Panc1 (cell line): ENCODE data around the gene PPP1R1B. TPM values are rescaled to one million over a fixed set of nuclear protein-coding genes. Genes with fewer than 3 reads are reported as not detected.

Experiments used
- ATAC-seq: fragments of 200-7000 bp; cut with Tn5 transposase; 2 replicates; pipeline ENCODE4 v1.9.1; 2020; ENCODE audit warnings: mild to moderate bottlenecking, moderate library complexity
- BruUV-seq: library from RNA; stranded (reverse); fragments of 400-500 nt; replicated peaks from 2 replicates; lab custom pipeline; 2021; lab: Mats Ljungman, UMichigan
- CTCF ChIA-PET: fragments of 300-600 bp; sonication (Branson Sonifier 250); formaldehyde crosslinking; loops from one replicate; lab custom pipeline; 2022; ENCODE audit warnings: antibody characterized with exemption; lab: Charles Lee
- POLR2A ChIA-PET: fragments of 300-600 bp; sonication (Branson Sonifier 250); formaldehyde crosslinking; loops from one replicate; lab custom pipeline; 2022; ENCODE audit warnings: antibody characterized with exemption; lab: Charles Lee
- DNase-seq: peaks from one replicate; pipeline ENCODE4 v3.0.0-alpha.2; 2010; ENCODE audit warnings: low read depth, low spot score
- H3K27ac ChIP-seq: 2 replicates; pipeline ENCODE4 v1.5.1; 2011; ENCODE audit warnings: mild to moderate bottlenecking, low read length, inconsistent platforms
- H3K27me3 ChIP-seq: fragments of 200-500 bp; sonication (Bioruptor generic); 2 replicates; pipeline ENCODE4 v1.6.0; 2014; ENCODE audit warnings: low read length, inconsistent platforms; ENCODE audit not compliant: control insufficient read depth, insufficient read depth
- H3K36me3 ChIP-seq: fragments of 200-500 bp; sonication (Bioruptor generic); 2 replicates; pipeline ENCODE4 v1.5.1; 2014; ENCODE audit warnings: inconsistent platforms, mild to moderate bottlenecking, low read length, moderate library complexity; ENCODE audit not compliant: control insufficient read depth, insufficient read depth
- H3K4me1 ChIP-seq: 2 replicates; pipeline ENCODE4 v1.5.1; 2011; ENCODE audit warnings: inconsistent platforms, mild to moderate bottlenecking, low read length, moderate library complexity; ENCODE audit not compliant: control insufficient read depth, insufficient read depth
- H3K4me3 ChIP-seq, 2 experiments: 2 replicates each; pipeline ENCODE4 v1.5.1; 2011 to 2012; ENCODE audit warnings: low read depth in 2 of 2, low read length in 2 of 2, mild to moderate bottlenecking in 2 of 2, inconsistent platforms in 1 of 2, moderate library complexity in 1 of 2
- H3K9me3 ChIP-seq: fragments of 200-500 bp; sonication (Bioruptor generic); 2 replicates; pipeline ENCODE4 v1.5.1; 2014; ENCODE audit warnings: low read depth, mild to moderate bottlenecking, inconsistent platforms, low read length, moderate library complexity; ENCODE audit not compliant: control insufficient read depth, insufficient read depth
- POLR2AphosphoS5 ChIP-seq: IDR thresholded peaks from 2 replicates; pipeline ENCODE4 v1.6.1; 2012; ENCODE audit warnings: mild to moderate bottlenecking, low read depth, low read length, moderate library complexity
- SIN3A ChIP-seq: IDR thresholded peaks from 2 replicates; pipeline ENCODE4 v1.6.1; 2012; ENCODE audit warnings: low read depth, mild to moderate bottlenecking, low read length, moderate library complexity, borderline replicate concordance; ENCODE audit not compliant: insufficient read depth
- TCF7L2 ChIP-seq: IDR thresholded peaks from 2 replicates; pipeline ENCODE4 v1.6.1; 2011; ENCODE audit warnings: mild to moderate bottlenecking, low read depth, low read length, inconsistent platforms
- in situ Hi-C: cut with HindIII; loops from 2 replicates; pipeline ENCODE4 v1.10.0; 2016; ENCODE audit warnings: low sequenced_read_pairs, low pct_unique_long_range_greater_than_20kb
- intact Hi-C: fragments of 100-400 bp; cut with micrococcal nuclease; formaldehyde crosslinking; loops from one replicate; pipeline ENCODE4 v1.10.0; 2022; ENCODE audit not compliant: unreplicated experiment
- total RNA-seq: library from RNA; stranded (reverse); gene quantifications from one replicate; pipeline ENCODE4 v1.2.1, GENCODE V29; 2021; ENCODE audit not compliant: unreplicated experiment
- TF ChIP-seq, protein P1 (sequence below): fragments of 450-650 bp; IDR thresholded peaks from 2 replicates; pipeline ENCODE4 v1.5.1; 2017; ENCODE audit warnings: mild to moderate bottlenecking
- TF ChIP-seq, protein P2 (sequence below), 2 experiments: IDR thresholded peaks; 2 replicates each; pipeline ENCODE4 v1.6.1; 2011 to 2012; ENCODE audit warnings: low read depth in 2 of 2, control low read depth in 1 of 2, low read length in 1 of 2, mild to moderate bottlenecking in 1 of 2, moderate library complexity in 1 of 2; ENCODE audit not compliant: insufficient read depth in 1 of 2

PPP1R1B gene
- total RNA-seq, 1 experiment from 2014 or later = 45.7 TPM

DNA sequence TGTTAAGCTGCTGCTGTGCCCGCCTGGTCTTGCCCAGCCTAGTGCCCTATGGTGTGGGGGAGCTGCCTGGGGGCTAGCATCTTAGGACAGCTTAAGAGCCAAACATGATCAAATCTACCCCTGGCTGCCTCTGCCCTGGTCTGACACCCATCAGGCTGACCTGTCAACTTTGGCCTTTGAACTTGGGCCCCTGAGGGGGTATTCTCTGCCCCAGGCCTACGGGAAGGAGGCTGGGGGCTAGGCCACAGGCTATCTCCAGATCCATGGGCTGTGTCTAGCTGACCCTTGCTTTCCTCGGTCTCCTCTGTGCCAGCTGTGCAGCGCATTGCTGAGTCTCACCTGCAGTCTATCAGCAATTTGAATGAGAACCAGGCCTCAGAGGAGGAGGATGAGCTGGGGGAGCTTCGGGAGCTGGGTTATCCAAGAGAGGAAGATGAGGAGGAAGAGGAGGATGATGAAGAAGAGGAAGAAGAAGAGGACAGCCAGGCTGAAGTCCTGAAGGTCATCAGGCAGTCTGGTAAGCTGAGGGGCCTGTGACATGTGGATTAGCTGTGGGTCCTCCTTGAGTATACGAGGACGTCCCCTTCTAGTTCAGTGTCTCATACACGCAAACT is 6.9 kb downstream of the PPP1R1B start:
- intact Hi-C loops = no loop called here
- POLR2A ChIA-PET = interaction anchor here (0.6 kb wide), 1 partner anchor 34 kb away, joined by 3 read pairs; no protein-coding TSS in a partner anchor
- Histone ChIP-seq H3K4me1 (peaks cover 49% of the 10 kb centered on the region), H3K4me3 (no peak overlapping the region), H3K27ac (peak overlapping the region; percentile 75), H3K9me3 (no peaks in the 10 kb centered on the region), H3K27me3 (no peaks in the 10 kb centered on the region), H3K36me3 (peaks cover 3% of the 10 kb centered on the region; the same call in 1 of the 2 replicates)
- in situ Hi-C loops = no loop called here
- DNase-seq (no peak), ATAC-seq (no peak)
- no peak for TF ChIP-seq TCF7L2
- TF ChIP-seq, protein P1, sequence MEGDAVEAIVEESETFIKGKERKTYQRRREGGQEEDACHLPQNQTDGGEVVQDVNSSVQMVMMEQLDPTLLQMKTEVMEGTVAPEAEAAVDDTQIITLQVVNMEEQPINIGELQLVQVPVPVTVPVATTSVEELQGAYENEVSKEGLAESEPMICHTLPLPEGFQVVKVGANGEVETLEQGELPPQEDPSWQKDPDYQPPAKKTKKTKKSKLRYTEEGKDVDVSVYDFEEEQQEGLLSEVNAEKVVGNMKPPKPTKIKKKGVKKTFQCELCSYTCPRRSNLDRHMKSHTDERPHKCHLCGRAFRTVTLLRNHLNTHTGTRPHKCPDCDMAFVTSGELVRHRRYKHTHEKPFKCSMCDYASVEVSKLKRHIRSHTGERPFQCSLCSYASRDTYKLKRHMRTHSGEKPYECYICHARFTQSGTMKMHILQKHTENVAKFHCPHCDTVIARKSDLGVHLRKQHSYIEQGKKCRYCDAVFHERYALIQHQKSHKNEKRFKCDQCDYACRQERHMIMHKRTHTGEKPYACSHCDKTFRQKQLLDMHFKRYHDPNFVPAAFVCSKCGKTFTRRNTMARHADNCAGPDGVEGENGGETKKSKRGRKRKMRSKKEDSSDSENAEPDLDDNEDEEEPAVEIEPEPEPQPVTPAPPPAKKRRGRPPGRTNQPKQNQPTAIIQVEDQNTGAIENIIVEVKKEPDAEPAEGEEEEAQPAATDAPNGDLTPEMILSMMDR = no peak
- TF ChIP-seq, protein P2, sequence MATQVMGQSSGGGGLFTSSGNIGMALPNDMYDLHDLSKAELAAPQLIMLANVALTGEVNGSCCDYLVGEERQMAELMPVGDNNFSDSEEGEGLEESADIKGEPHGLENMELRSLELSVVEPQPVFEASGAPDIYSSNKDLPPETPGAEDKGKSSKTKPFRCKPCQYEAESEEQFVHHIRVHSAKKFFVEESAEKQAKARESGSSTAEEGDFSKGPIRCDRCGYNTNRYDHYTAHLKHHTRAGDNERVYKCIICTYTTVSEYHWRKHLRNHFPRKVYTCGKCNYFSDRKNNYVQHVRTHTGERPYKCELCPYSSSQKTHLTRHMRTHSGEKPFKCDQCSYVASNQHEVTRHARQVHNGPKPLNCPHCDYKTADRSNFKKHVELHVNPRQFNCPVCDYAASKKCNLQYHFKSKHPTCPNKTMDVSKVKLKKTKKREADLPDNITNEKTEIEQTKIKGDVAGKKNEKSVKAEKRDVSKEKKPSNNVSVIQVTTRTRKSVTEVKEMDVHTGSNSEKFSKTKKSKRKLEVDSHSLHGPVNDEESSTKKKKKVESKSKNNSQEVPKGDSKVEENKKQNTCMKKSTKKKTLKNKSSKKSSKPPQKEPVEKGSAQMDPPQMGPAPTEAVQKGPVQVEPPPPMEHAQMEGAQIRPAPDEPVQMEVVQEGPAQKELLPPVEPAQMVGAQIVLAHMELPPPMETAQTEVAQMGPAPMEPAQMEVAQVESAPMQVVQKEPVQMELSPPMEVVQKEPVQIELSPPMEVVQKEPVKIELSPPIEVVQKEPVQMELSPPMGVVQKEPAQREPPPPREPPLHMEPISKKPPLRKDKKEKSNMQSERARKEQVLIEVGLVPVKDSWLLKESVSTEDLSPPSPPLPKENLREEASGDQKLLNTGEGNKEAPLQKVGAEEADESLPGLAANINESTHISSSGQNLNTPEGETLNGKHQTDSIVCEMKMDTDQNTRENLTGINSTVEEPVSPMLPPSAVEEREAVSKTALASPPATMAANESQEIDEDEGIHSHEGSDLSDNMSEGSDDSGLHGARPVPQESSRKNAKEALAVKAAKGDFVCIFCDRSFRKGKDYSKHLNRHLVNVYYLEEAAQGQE (IDR thresholded peaks at IDR 0.05; ENCODE audit: insufficient read depth in 1 of 2, low read depth in 2 of 2, low read length in 1 of 2) = no peak
- TF ChIP-seq SIN3A = no peak
- no peak for TF ChIP-seq POLR2AphosphoS5
- BruUV-seq = no TSS peak
- CTCF ChIA-PET = interaction anchor here (0.5 to 1.8 kb wide), 4 partner anchors 12 to 32 kb away, joined by 4 to 12 read pairs (median 8); no protein-coding TSS in a partner anchor

DNA sequence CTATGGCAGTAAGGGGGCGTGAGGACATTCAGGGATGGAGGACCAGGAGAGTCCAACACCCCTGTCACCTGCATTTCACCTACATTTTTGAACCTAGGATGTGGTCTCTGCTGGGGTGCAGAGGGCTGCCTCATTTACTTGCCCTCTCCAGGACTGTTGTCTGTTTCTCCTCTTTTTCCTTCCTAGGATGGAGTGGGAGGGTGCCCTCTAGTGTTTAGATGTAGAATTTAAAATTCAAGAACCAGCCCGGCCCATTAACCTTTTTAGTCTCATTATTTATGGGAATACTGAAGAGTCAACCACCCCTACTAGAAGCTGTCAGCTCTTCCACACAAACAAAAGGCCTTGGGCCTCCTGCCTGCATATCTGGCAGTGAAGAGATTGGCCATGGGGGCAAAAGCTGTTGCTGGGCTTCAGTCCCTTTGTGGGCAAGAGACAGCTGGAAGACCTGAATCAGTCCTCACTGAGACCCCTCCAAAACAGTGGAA is 7.7 kb downstream of the PPP1R1B start:
- TF ChIP-seq, protein P2 (IDR thresholded peaks at IDR 0.05; ENCODE audit: insufficient read depth in 1 of 2, low read depth in 2 of 2, low read length in 1 of 2) = no peak
- TF ChIP-seq POLR2AphosphoS5 = no peak
- TF ChIP-seq TCF7L2 = no peak
- no peak for TF ChIP-seq SIN3A
- TF ChIP-seq, protein P1 = peak; percentile 80
- in situ Hi-C loops = no loop called here
- ChIA-PET CTCF (interaction anchor here (1.1 to 1.6 kb wide), 2 partner anchors 13 to 32 kb away, joined by 3 to 4 read pairs; no protein-coding TSS in a partner anchor), POLR2A (no interaction called here)
- ATAC-seq (no peak), DNase-seq (no peak)
- Histone ChIP-seq H3K9me3 (no peaks in the 10 kb centered on the region), H3K36me3 (peaks cover 3% of the 10 kb centered on the region; the same call in 1 of the 2 replicates), H3K4me1 (peaks cover 55% of the 10 kb centered on the region), H3K27me3 (no peaks in the 10 kb centered on the region), H3K4me3 (no peak overlapping the region), H3K27ac (peak overlapping the region; percentile 75)
- no TSS peak for BruUV-seq
- intact Hi-C loops = no loop called here
